NCI-H1436 (cell line): ENCODE data around the gene LTC4S.
"Not testable (repeated sequence)": the region's sequence is repeated elsewhere in the genome, so short reads cannot be mapped to it uniquely, and the experiment has no call there.

Experiments
- DNase-seq: peaks from one replicate; lab custom pipeline; 2025; lab: John Stamatoyannopoulos, UW

Gene LTC4S

DNA sequence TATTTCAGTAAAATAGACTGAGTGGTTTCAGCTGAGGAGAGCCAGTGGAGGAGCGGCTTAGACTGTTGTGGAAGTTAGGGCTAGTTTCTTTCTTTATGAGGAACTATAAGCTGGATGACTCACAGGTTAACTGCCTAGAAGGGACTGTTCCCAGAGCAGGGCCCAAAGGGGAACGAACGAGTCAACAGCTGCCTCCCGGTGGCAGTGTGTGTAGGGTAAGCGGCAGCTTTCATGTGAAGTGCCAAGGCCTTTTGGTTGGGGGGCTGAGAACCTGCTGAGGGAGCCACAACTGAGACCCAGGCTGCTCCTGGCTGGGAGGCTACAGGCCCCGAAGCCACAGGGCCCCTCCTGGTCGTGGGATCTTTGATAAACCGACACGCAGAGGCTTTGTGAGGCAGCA, 33.9 kb downstream of the LTC4S start:
- DNase-seq: no peak

DNA sequence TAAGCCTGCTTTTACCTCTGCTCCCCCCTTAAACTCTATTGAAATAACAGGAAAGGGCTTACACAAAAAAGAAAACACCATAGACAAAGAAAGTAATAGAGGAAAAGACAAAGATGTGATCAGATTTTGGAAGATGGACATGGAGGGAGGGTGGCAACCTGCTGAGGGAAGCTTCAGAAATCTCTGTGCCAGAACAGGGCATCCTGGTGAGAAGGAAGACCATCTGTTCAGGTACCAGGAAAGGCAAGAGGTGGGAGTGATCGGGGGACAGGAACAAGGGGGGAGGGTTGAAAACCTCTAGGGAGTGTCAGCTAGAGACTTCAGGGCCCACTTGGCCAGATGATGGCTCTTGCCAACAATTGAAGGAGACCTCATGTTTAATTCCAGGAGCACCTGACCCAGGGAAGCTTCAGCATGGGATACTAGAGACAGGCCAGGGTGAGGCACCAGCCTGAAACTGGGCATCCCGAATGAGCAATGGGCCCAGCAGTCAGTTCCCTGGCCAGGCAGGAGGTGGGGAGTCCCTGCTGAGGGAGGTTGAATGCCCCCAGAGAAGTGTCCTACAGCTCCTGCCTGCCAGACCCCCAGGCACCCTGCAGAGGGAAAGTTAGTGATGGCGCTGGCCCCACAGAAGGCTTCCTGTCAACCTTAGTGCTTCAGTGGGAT, 35.1 kb downstream of the LTC4S start:
- DNase-seq: no peak

DNA sequence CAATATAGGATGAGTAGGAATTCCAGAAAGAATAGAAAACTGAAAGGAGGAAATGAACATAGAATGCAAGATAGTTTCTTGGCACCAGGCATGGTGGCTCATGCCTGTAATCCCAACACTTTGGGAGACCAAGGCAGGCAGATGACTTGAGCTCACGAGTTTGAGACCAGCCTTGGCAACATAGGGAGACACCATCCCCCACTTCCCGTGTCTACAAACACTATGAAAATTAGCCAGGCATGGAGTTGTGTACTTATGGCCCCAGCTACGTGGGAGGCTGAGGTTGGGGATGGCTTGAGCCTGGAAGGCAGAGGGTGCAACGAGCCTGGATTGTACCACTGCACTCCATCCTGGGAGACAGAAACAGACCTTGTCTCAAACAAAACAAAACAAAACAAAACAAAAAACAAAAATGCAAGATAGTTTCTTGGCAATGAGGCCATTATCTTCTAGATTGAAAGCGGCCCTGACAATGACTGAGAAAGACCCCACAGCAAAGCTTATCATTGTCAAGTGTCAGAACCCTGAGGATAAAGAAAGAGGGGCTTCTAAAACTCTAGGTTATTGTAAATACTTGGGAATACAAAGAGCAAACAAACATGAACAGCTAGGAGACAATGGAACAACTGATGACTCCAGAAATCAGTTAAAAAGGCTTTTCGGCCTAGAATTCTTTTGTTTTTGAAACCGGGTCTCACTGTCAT, 36.1 kb downstream of the LTC4S start:
- DNase-seq: no peak

DNA sequence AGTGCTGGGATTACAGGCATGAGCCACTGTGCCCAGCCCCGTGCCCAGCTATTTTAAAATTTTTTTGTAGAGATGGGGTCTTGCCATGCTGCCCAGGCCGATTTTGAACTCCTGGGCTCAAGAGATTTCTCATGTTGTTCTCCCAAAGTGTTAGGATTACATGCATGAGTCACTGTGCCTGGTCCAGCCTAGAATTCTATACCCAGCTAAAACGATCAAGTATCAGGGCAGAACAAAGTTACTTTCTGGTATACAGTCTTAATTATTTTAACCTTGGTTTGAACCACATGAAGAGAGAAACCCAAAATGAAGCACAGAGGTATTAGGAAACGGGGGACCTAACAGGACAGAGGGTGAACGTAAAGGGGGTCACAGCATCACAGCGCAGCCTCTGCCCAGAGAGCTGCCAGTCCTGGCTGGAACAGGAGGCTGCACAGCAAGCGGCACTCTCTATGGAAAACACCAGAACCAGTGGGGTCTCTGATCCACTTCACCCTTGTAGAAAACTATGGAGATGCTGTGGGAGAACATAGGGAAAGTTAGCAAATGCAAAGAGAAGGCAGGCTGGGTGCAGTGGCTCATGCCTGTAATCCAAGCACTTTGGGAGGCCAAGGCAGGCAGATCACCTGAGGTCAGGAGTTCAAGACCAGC, 37.2 kb downstream of the LTC4S start:
- DNase-seq: no peak

DNA sequence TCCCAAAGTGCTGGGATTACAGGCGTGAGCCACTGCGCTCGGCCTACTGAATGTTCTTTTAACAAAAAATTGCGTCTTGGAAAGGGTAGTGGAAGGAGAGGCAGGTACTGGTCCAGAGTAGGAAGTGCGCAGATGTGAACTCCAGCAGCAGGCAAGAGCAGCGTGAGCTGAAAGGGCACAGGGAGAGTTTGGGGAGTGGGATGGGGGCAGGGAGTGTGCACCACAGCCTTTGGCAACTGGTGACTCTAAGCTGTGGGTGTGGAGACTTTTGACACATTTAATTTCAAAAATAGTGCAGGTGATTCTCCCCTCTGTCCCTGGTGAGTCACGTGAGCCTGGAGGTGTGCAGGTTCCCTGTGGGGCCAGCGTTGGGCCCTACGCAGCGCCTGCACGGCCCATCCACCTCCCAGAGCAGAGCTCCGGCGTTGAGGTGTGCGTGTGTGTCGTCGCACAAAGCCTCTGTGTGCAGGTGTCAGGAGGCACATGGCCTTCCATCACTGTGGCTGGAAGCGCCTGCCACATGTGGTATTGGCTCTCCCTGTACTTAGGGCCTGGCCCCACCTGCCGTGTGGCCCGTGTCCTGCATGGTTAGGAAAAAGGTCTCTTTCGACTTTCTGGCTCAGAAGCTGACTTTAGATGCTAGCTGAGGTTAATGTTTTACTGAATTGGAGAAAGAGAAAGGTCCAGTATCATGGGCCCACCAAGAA, 38.4 kb downstream of the LTC4S start:
- DNase-seq: no peak

DNA sequence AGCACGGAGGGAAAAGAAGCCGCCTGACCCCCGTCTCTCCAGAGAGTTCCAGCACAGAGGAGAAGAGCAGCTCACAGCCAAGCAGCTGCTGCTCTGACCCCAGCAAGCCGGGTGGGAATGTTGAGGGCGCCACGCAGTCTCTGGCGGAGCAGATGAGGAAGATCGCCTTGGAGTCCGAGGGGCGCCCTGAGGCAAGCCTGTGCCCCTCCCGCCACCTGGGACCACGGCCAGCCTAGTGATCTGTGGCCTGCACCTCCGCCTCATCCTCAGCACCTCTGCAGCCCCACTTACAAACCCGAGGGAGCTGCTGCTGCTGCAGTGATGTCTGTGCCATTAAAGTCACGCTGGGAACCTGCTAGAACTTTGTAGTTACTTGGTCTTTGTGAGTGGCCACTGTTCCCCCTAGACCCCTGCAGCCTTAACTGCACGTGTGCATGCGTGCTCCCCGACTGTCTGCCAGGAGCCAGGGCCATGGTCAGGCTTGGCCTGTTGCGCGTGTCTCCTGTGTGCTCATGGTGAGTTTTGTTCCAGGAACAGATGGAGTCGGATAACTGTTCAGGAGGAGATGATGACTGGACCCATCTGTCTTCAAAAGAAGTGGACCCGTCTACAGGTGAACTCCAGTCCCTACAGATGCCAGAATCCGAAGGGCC, 39.4 kb downstream of the LTC4S start:
- no peak for DNase-seq

DNA sequence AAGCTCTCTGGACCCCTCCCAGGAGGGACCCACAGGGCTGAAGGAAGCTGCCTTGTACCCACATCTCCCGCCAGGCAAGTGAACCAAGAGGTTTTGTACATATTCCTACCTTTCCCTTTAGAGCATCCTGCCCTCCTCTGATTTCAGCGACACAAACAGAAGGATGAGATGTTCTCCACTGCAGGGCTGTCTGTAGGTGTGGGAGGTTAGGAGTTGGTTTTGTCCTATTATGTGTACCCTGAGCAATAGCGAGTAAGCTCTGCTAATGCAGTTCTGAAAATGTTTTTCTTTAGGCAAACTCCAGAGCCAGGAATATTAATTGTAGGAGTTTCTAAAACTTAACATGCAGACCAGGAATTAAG, 39.9 kb downstream of the LTC4S start:
- DNase-seq: no peak

DNA sequence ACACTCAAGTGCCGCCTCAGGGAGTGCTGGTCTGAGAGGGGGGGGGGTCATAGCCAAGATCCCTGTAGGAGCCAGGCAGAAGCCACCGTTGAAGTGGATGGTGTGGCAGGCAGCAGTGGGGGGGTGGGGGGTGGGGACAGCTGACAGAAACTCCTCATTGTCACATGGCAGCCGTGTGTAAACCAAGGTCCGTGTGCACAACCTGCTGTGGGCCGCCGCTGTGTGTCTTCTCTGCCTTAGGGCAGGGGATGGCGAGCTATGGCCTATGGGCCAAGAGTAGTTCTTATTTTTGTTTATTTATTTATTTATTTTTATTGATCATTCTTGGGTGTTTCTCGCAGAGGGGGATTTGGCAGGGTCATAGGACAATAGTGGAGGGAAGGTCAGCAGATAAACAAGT, 40.3 kb downstream of the LTC4S start:
- DNase-seq: no peak

DNA sequence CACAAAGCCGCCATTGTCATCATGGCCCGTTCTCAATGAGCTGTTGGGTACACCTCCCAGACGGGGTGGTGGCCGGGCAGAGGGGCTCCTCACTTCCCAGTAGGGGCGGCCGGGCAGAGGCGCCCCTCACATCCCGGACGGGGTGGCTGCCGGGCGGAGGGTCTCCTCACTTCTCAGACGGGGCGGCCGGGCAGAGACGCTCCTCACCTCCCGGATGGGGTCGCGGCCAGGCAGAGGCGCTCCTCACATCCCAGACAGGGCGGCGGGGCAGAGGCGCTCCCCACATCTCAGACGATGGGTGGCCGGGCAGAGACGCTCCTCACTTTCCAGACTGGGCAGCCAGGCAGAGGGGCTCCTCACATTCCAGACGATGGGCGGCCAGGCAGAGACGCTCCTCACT, 41.1 kb downstream of the LTC4S start:
- DNase-seq: not testable (repeated sequence)

DNA sequence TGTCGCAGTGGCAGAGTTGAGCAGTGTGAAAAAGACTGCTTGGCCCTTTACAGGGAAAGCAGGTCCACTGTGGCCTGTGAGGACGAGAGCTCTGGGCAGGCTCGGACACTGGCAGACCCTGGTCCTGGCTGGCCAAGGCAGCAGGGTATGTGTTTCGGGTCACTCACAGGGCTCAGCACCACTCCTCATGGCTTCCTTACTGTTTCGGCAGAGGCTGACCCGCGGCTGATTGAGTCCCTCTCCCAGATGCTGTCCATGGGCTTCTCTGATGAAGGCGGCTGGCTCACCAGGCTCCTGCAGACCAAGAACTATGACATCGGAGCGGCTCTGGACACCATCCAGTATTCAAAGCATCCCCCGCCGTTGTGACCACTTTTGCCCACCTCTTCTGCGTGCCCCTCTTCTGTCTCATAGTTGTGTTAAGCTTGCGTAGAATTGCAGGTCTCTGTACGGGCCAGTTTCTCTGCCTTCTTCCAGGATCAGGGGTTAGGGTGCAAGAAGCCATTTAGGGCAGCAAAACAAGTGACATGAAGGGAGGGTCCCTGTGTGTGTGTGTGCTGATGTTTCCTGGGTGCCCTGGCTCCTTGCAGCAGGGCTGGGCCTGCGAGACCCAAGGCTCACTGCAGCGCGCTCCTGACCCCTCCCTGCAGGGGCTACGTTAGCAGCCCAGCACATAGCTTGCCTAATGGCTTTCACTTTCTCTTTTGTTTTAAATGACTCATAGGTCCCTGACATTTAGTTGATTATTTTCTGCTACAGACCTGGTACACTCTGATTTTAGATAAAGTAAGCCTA, 42.6 kb downstream of the LTC4S start:
- DNase-seq: no peak

DNA sequence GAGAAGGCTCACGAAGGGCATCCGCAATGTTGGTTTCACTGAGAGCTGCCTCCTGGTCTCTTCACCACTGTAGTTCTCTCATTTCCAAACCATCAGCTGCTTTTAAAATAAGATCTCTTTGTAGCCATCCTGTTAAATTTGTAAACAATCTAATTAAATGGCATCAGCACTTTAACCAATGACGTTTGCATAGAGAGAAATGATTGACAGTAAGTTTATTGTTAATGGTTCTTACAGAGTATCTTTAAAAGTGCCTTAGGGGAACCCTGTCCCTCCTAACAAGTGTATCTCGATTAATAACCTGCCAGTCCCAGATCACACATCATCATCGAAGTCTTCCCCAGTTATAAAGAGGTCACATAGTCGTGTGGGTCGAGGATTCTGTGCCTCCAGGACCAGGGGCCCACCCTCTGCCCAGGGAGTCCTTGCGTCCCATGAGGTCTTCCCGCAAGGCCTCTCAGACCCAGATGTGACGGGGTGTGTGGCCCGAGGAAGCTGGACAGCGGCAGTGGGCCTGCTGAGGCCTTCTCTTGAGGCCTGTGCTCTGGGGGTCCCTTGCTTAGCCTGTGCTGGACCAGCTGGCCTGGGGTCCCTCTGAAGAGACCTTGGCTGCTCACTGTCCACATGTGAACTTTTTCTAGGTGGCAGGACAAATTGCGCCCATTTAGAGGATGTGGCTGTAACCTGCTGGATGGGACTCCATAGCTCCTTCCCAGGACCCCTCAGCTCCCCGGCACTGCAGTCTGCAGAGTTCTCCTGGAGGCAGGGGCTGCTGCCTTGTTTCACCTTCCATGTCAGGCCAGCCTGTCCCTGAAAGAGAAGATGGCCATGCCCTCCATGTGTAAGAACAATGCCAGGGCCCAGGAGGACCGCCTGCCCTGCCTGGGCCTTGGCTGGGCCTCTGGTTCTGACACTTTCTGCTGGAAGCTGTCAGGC, 43.6 kb downstream of the LTC4S start:
- no peak for DNase-seq

DNA sequence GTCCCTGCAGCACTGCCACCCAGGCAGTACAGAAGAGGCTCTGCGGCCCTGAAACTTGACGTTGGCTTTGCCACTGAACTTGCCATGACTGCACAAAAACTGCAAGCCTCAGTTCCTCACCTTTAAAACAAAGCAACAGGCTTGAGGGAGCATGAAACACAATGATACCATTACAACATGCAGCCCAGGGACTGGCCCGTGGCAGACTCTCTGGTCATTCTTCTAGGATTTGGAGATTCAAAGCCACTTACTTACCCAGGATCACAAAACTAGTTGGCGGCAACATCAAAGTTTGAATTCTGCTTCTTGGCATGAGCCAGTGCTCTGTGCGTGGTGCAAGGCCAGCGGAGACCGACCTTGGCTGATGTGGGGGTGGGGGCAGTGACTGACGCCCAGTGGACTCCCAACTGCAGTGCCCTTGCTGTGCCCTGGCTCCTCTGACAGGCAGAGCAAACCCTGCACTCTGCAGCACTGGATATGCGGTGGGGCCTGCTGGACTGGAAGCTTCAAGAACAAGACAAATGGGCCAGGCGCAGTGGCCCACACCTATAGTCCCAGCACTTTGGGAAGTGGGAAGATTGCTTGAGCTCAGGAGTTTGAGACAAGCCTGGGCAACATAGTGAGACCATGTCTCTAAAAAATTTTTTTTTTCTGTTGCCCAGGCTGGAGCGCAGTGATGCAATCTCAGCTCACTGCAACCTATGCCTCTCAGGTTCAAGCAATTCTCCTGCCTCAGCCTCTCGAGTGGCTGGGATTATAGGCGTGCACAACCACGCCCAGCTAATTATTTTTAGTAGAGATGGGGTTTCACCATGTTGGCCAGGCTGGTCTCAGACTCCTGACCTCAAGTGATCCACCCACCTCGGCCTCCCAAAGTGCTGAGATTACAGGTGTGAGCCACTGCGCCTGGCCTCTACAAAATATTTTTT, 45.8 kb downstream of the LTC4S start:
- no peak for DNase-seq

DNA sequence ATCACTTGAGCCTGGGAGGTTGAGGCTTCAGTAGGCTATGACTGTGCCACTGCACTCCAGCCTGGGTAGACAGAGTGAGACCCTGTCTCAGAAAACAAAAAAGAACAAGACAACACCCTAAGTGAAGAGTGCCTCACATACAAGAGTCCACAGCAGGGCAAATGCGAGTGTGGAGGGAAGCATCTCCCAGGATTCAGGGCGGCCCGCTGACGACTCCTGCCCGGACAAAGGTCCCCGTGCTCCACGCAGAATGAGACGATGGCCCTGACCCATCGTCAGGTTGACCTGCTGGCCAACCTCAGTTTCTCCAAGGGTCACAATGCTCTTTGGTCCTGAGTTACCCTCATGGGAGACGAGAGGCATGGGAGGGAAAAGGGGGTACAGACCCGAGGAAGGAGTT, 46.5 kb downstream of the LTC4S start:
- no peak for DNase-seq

DNA sequence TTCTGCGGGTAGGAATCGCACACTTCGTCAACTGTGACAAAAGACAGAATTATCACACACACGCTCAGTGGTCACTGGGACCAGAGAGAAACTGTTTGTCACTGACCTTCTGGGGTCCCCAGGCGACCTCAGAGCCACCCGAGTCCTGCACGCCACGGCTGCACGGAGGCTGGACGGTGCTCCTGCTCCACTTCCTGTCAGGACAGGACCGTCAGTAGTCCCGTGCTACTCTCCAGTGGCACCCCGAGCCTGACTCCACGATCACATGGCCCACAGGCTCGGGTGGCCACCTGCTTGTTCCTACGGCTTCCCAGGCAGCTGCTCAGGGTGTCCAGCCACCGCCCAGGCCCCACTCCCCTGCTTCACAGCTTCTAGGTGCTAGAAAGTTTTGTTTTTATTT, 47.0 kb downstream of the LTC4S start:
- DNase-seq: no peak

DNA sequence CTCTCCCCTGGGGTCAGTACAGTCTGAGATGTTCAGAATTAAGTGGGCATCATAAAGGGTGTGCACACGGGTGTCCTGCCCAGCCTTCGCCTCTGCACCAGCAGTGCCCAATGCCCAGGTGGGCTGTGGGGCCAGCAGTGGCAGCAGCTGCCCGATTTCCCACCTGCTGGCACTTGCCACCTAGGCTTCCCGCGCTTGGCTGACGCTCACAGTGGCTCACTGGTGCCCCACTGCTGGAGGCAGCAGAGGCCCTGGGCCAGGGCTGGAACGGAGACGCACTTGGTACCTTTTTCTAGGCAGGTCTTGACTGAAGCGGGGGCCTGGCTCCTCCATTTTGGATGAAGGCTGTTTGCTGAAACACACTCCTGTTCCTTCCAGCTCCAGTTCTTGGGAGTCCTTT, 47.8 kb downstream of the LTC4S start:
- no peak for DNase-seq
